ENCODE data around the gene VWF.
A peak's percentile ranks its signal among the peaks of the same experiment; 100 is the strongest.

VWF gene

GRCh38 chr12:6056406-6057240, 67.8 kb downstream of the VWF start:
- DNase-seq, result no peak

GRCh38 chr12:6053541-6053940, 70.9 kb downstream of the VWF start:
- DNase-seq, result no peak

DNA sequence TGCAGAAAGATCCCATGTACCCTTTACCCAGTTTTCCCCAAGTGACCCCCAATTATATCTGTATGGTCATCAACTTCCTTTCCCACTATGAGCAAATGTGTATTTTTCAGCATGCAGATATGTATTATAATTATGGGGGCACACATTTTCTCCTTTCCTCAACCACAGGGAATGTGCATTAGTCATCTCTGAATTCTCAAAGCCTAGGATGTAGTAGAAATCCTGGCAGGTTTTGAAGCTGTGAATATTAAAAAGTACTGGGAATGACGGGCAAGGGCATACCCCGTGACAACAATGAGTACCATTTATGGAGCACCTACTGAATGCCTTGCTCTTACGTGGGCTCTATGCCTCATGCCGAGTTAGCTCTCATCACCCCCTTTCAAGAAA, 71.5 kb downstream of the VWF start:
- DNase-seq, result no peak

DNA sequence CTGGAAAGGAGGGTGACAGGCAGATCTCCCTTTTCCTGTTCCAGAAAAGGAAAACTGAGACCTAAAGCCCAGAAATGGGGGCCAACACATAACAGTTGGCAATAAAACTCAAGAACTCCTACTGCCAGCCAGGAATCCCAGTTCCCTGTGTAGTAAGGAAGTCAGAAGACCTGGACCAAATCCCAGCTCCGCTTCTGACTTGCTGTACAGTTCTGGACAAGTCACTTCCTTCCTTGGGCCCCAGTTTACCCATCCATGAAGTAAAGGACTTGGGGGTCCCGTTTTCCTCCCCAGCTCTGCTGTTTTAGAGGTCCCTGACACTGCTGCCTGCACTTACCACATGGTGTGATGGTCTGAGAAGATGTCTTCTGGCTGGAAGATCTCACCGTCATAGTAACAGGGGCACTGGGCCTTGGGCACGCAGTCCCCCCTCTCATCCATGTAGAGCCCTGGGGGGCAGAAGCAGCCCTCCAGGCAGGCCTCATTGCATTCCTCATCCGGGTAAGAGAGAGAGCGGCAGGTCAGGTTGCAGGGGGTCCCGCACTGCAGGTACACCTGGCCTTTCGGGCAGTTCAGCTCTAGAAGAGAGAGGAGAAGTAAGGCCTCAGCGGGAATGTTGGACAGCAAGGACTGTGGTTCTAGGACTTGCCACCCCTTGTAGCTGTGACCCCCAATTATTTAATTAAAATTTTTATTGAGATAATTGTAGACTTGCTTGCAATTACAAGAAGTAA, 72.1 kb downstream of the VWF start:
- no peak for DNase-seq

GRCh38 chr12:6049992-6050391, 74.5 kb downstream of the VWF start:
- DNase-seq, result no peak

DNA sequence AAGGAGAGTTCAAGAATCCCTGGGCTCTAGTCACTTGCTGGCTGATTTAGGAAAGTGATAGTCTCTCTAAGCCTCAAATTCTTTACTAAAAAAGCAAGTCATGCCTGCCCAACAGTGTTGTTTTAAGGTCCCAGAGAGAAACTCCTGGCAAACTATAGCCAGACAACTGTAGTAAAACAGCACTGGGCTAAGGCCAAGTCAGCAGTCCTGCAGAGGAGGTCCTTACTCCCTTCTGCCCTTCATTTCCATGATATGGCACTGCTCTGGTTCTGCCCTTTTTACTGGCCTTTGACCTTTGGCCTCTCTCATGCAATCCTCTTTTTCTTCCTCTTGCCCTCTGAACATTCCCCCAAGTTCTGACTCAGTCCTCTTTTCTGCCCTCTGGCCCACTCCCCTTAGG, 74.9 kb downstream of the VWF start:
- DNase-seq, result no peak

DNA sequence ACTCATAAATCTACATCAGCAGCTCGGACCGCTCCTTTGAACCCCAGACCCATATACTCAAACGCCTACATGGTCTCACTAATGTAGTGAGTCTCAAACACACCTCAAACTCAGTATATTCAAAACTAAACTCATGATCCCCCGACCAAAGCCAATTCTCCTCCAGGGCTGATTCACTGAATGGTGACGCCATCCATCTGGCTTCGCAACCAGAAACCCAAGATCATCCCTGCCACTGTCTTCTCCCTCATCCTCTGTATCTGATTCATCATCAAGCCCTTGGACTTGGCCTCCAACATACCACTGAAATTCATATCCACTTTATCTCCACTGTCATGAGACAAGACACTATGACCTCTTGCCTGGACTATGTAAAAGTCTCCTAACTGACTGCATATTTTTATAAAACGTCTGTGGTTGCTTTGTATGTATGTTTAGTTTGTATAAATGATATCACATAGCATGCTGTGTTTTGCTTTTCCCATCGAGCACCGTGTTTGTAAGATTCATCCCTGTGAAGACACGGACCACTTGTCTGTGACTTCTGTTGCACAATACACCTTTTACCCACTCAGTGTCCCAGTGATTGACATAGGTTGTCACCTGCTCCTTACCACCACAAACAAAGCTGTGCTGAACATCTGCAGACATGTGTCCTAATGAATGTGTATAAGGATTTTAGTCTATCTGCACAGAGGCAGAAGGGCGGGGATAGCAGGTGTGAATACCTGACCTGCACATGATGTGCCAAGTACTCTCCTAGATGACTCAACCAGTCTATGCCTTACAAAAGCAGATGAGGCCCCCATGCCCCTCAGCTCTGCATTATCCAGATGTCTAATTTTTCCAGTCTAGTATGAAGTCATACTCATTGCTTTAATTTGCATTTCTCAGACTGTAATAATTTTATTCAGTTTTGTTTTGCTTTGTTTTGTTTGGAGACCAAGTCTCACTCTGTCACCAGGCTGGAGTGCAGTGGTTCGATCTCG, 76.9 kb downstream of the VWF start:
- DNase-seq, result no peak

GRCh38 chr12:6046511-6047180, 77.8 kb downstream of the VWF start:
- no peak for DNase-seq

DNA sequence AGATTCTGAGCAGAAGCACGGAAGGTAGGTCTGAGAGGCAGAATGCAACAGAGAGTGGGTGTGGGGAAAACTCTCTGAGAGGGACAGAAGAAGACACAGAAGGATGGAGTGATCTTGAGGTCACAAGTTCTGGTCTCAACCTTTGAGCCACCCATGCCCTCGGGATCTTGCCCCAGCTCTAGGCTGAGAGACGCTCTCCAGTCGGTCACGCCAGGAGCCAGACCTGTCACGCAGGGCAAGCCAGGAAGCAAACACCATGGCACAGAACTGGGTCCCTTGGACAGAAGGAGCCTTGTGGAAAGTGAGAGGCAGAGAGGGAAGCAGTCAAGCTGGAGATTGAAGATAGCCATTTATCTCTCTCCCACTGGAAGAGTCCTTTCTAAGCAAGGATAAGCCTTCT, 79.0 kb downstream of the VWF start:
- no peak for DNase-seq

GRCh38 chr12:6044082-6044481, 80.4 kb downstream of the VWF start:
- no peak for DNase-seq

GRCh38 chr12:6042446-6042845, 82.0 kb downstream of the VWF start:
- no peak for DNase-seq

- DNase-seq, result no peak
Measured at GRCh38 chr12:6041891-6042290, 82.6 kb downstream of the VWF start.

DNA sequence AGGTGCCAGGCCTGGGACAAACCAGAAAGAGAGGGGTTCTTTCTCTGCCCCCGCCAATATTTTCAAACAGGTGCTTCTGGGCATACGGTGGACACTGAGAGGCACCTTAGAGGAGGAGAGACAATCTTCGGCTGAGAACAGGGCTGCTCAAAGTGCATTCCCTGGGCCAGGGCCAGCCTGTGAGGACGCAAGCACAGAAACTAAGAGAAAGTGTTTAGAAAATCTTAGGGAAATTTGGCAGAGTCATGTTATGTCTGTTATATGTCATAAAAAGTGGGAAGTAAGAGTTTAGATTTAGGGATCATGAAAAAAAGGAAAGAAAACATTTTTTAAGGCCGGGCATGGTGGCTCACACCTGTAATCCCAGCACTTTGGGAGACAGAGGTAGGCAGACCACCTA, 83.7 kb downstream of the VWF start:
- DNase-seq, result no peak

DNA sequence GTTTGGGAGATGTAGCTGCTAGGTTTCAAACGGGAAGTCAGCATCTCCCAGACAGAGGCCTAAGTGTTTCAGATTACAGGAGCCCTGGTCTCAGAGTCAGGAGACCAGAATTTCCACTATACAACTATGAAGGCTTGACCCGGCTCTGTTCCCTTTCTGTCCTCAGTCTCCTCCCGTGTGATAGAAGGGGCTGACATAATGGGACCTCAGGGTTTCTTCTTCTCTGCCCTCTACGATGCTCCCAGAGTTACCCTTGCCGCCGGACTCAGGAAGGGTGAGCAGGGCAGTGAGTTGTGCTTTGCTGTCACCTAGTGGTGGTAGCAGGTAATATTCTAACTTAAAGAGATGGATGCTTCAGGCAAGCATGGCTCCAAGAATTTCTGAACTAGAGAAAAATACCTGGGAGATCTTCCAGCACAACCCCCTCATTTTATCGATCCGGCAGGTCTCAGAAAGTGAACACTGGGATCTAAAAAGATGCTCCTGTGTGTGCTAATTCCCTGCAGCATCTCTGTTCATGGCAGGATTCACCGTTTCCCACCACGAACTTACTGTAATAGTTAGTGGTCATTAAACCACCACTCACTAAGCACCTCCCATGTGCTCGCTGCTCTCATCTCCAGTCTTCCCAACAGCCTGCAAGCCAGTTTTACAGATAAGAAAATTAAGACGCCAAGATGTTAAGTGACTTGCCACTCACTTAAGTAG, 84.4 kb downstream of the VWF start:
- DNase-seq, result peak; percentile 62

DNA sequence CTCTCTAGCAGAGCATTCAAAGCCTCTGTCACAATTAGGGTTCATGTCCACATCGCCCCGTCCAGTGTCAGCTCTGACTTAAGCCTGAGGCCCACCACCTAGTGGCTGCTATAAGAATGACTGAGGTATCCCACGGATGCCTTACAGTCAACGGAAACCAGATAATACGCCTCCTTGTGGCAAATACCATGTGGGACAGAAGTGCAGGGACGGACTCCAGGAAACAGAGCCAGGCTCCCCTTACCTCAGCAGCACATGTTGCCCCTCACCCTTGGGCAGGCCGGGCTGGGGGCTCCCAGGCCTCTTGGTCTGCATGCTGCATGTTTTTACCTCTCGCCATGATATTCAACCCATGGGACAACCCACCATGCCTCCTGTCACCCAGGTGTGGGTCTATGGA, 86.3 kb downstream of the VWF start:
- peak; percentile 37 for DNase-seq

- no peak for DNase-seq
Measured at GRCh38 chr12:6037459-6037858, 87.0 kb downstream of the VWF start.

GRCh38 chr12:6036509-6036908, 88.0 kb downstream of the VWF start:
- DNase-seq, result no peak

- DNase-seq, result no peak
Measured at GRCh38 chr12:6034596-6034995, 89.9 kb downstream of the VWF start.

GRCh38 chr12:6033546-6033945, 90.9 kb downstream of the VWF start:
- DNase-seq, result no peak

DNA sequence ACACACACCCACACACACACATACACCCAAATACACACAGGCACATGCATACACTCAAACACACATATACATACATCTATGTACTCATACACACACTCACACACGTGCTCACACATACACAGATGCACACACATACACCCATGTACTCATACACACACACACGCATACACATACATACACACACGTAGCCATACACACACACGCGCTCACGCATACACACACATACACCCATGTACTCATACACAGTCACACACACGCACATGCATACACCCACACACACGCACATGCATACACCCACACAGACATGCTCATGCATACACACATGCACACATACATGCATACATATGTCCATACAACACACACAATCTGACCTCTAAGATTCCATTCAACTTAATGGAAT, 91.7 kb downstream of the VWF start:
- DNase-seq, result no peak

DNA sequence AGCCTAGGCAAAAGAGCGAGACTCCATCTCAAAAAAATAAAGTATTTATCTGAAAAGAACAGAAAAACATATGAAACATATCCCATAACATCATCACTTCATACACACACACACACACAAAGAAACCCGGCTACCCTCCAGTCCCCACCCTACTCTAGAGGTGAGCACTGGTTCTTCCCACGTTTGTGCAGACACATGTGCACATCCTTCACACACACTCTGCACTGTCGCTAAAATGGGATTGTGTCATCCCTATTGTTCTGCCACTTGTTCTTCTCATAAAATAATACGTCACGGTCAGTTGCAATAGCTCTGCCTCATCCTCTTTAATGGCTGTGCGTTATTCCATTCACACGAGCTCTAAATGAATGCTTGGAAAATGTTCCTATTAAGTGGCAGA, 93.5 kb downstream of the VWF start:
- no peak for DNase-seq

DNA sequence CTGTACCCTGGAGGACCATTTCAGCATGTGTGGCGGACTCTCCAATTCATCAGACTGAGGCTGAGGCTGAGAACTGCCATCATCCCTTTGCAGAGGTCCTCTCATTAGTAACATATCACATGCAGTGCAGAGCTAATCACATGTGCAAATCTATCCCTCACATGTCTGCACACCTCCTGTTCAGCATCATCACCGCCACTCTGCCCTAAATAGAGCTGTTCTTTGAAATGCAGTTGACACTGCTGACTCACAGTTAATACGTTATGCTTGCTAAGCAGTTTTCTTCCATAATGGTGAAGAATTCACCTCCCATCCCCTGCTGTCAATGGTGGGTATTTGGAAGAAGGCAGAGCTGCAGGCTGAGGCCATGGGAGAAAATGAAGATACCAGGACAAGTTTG, 94.4 kb downstream of the VWF start:
- no peak for DNase-seq

Data from right hindlimb (tissue), 1 donor.